ENCODE measurements around the gene PLS1. TPM values are rescaled to one million over a fixed set of nuclear protein-coding genes. Genes with fewer than 3 reads are reported as not detected.
A peak's percentile ranks its signal among the peaks of the same experiment; 100 is the strongest.
"Not testable (repeated sequence)": the region's sequence is repeated elsewhere in the genome, so short reads cannot be mapped to it uniquely, and the experiment has no call there.

The PLS1 gene
- 5.6 and 5.7 TPM in 2 replicates for total RNA-seq
- long read RNA-seq, transcript PLS1-202 (16 exons, 3,706 nt) = major isoform, 8 of 11 reads
- long read RNA-seq, partial matches to known transcripts = 0 of 11 reads
- long read RNA-seq, other reads (novel, unspliced or antisense) = 3 of 11 reads

GRCh38 chr3:142595951-142596725 is at the start of gene PLS1:
PLS1 (plus strand) TSS chr3:142596393; CDS start chr3:142664238, 67,845 bp downstream.
- DNase-seq (ENCODE audit: low read depth, low spot score) = peak; percentile 93
- Mint-ChIP-seq H3K9me3 (peaks cover 7% of the 10 kb centered on the region), H3K4me3 (peak within 1 kb of the TSS; percentile 90), H3K27me3 (ENCODE audit: low read depth) (peaks cover 15% of the 10 kb centered on the region), H3K36me3 (ENCODE audit: low read depth) (peaks cover 7% of the 10 kb centered on the region), H3K27ac (ENCODE audit: unreplicated experiment) (no peak within 1 kb of the TSS), H3K4me1 (peaks cover 16% of the 10 kb centered on the region)
- TF ChIP-seq CTCF (conservative IDR thresholded peaks at IDR 0.05) = no peak

GRCh38 chr3:142549986-142550385 is 46.2 kb upstream of the PLS1 start:
- no peak for DNase-seq (ENCODE audit: low read depth, low spot score)
- H3K36me3 Mint-ChIP-seq (ENCODE audit: low read depth) = peaks cover 30% of the 10 kb centered on the region
- H3K9me3 Mint-ChIP-seq = peaks cover 7% of the 10 kb centered on the region
- H3K27ac Mint-ChIP-seq (ENCODE audit: unreplicated experiment) = no peak overlapping the region
- no peak overlapping the region for H3K4me3 Mint-ChIP-seq
- H3K27me3 Mint-ChIP-seq (ENCODE audit: low read depth) = no peaks in the 10 kb centered on the region
- H3K4me1 Mint-ChIP-seq = no peaks in the 10 kb centered on the region
- TF ChIP-seq CTCF (conservative IDR thresholded peaks at IDR 0.05) = no peak

- not testable (repeated sequence) for DNase-seq (ENCODE audit: low read depth, low spot score); H3K4me1 Mint-ChIP-seq; H3K9me3 Mint-ChIP-seq; H3K27ac Mint-ChIP-seq (ENCODE audit: unreplicated experiment); H3K4me3 Mint-ChIP-seq; H3K27me3 Mint-ChIP-seq (ENCODE audit: low read depth)
- peaks cover 35% of the 10 kb centered on the region for H3K36me3 Mint-ChIP-seq (ENCODE audit: low read depth)
Measured at GRCh38 chr3:142552579-142552978, 43.6 kb upstream of the PLS1 start.

- peaks cover 35% of the 10 kb centered on the region for H3K36me3 Mint-ChIP-seq (ENCODE audit: low read depth)
Measured at GRCh38 chr3:142553741-142554140, 42.5 kb upstream of the PLS1 start.

GRCh38 chr3:142560118-142560517 is 36.1 kb upstream of the PLS1 start:
- H3K9me3 Mint-ChIP-seq = no peaks in the 10 kb centered on the region
- no peaks in the 10 kb centered on the region for H3K4me1 Mint-ChIP-seq
- no peak for TF ChIP-seq CTCF (conservative IDR thresholded peaks at IDR 0.05)
- H3K27ac Mint-ChIP-seq (ENCODE audit: unreplicated experiment) = no peak overlapping the region
- no peak overlapping the region for H3K4me3 Mint-ChIP-seq
- peaks cover 10% of the 10 kb centered on the region for H3K36me3 Mint-ChIP-seq (ENCODE audit: low read depth)
- no peaks in the 10 kb centered on the region for H3K27me3 Mint-ChIP-seq (ENCODE audit: low read depth)
- DNase-seq (ENCODE audit: low read depth, low spot score) = no peak

More at GRCh38 chr3:142553741-142554140, 42.5 kb upstream of the PLS1 start:
- Mint-ChIP-seq H3K4me1 (no peaks in the 10 kb centered on the region), H3K4me3 (no peak overlapping the region), H3K9me3 (peaks cover 7% of the 10 kb centered on the region), H3K27ac (ENCODE audit: unreplicated experiment) (no peak overlapping the region), H3K27me3 (ENCODE audit: low read depth) (no peaks in the 10 kb centered on the region)
- no peak for DNase-seq (ENCODE audit: low read depth, low spot score)
- TF ChIP-seq CTCF (conservative IDR thresholded peaks at IDR 0.05) = no peak

GRCh38 chr3:142563496-142563997 is 32.6 kb upstream of the PLS1 start:
- Mint-ChIP-seq H3K9me3 (no peaks in the 10 kb centered on the region), H3K27me3 (ENCODE audit: low read depth) (no peaks in the 10 kb centered on the region), H3K27ac (ENCODE audit: unreplicated experiment) (peak overlapping the region; percentile 58), H3K4me3 (no peak overlapping the region), H3K4me1 (peaks cover 9% of the 10 kb centered on the region), H3K36me3 (ENCODE audit: low read depth) (peaks cover 6% of the 10 kb centered on the region)
- TF ChIP-seq CTCF (conservative IDR thresholded peaks at IDR 0.05) = no peak
- DNase-seq (ENCODE audit: low read depth, low spot score) = no peak
